Ascending aorta (tissue), 2 donors: ENCODE results near the gene ZNF692. TPM values are rescaled to one million over a fixed set of nuclear protein-coding genes. Genes with fewer than 3 reads are reported as not detected.

Experiments
- DNase-seq, 2 donors: peaks; one replicate each; pipeline ENCODE4 v3.0.0-alpha.2; 2019; ENCODE audit warnings: low spot score in 2 of 2
- H3K27ac ChIP-seq, 2 donors: fragments of 200-600 bp; sonication (generic); one replicate each; pipeline ENCODE4 v1.5.1; 2016 to 2017; ENCODE audit warnings: mild to moderate bottlenecking in 1 of 2
- H3K27me3 ChIP-seq: fragments of 200-600 bp; sonication (generic); one replicate; pipeline ENCODE4 v1.5.1; 2017
- H3K36me3 ChIP-seq, 2 donors: fragments of 200-600 bp; sonication (generic); one replicate each; pipeline ENCODE4 v1.5.1; 2016
- H3K4me1 ChIP-seq, 2 donors: fragments of 200-600 bp; sonication (generic); one replicate each; pipeline ENCODE4 v1.5.1; 2016 to 2017; ENCODE audit warnings: mild to moderate bottlenecking in 1 of 2
- H3K4me3 ChIP-seq, 2 donors: fragments of 200-600 bp; sonication (generic); one replicate each; pipeline ENCODE4 v1.5.1; 2016 to 2017; ENCODE audit warnings: mild to moderate bottlenecking in 1 of 2
- H3K9me3 ChIP-seq, 2 donors: fragments of 200-600 bp; sonication (generic); one replicate each; pipeline ENCODE4 v1.5.1; 2016
- CTCF ChIP-seq, 3 experiments: fragments of 200-600 bp in 2 of 3; fragments of 450-650 bp in 1 of 3; sonication (generic) in 2 of 3; IDR thresholded peaks; one replicate each; pipeline ENCODE4 v1.5.1; 2016 to 2019; ENCODE audit warnings: antibody characterized with exemption in 3 of 3, mild to moderate bottlenecking in 1 of 3, moderate library complexity in 1 of 3
- intact Hi-C: fragments of 100-400 bp; cut with DNase I; formaldehyde crosslinking; loops from one replicate; pipeline ENCODE4 v1.15.1; 2023
- total RNA-seq: library from RNA; depleted of rRNA; stranded (reverse); fragments of >200 nt; gene quantifications from one replicate; pipeline ENCODE4 v1.1.0, GENCODE V29; 2016

Gene ZNF692
- total RNA-seq, 1 donor from 2014 or later: 13.8 TPM

GRCh38 chr1:248855580-248855979 lies 3.3 kb downstream of the ZNF692 start:
- Histone ChIP-seq H3K4me1 (peaks cover 6 to 16% of the 10 kb centered on the region in 2 donors), H3K27ac (no peak overlapping the region), H3K36me3 (peaks cover 3 to 9% of the 10 kb centered on the region in 2 donors), H3K27me3 (no peaks in the 10 kb centered on the region), H3K9me3 (no peaks in the 10 kb centered on the region), H3K4me3 (no peak overlapping the region)
- no peak for DNase-seq
- TF ChIP-seq CTCF (IDR thresholded peaks at IDR 0.05): no peak
- intact Hi-C loops: no loop called here

- peaks cover 19 to 27% of the 10 kb centered on the region in 2 donors for H3K36me3 ChIP-seq
Observed at GRCh38 chr1:248853663-248854375, 5.1 kb downstream of the ZNF692 start.

GRCh38 chr1:248852481-248853405 lies 6.1 kb downstream of the ZNF692 start:
- intact Hi-C loops: no loop called here
- Histone ChIP-seq H3K4me1 (peaks cover under 1 to 4% of the 10 kb centered on the region in 2 donors), H3K27ac (no peak overlapping the region), H3K36me3 (peaks cover 30 to 37% of the 10 kb centered on the region in 2 donors), H3K27me3 (no peaks in the 10 kb centered on the region), H3K4me3 (no peak overlapping the region), H3K9me3 (no peaks in the 10 kb centered on the region)
- no peak for TF ChIP-seq CTCF (IDR thresholded peaks at IDR 0.05)
- no peak for DNase-seq

More at GRCh38 chr1:248853663-248854375, 5.1 kb downstream of the ZNF692 start:
- no peak overlapping the region for H3K4me3 ChIP-seq
- peaks cover 6 to 10% of the 10 kb centered on the region in 2 donors for H3K4me1 ChIP-seq
- DNase-seq: no peak
- TF ChIP-seq CTCF (IDR thresholded peaks at IDR 0.05): no peak
- intact Hi-C loops: no loop called here
- H3K27ac ChIP-seq: no peak overlapping the region
- no peaks in the 10 kb centered on the region for H3K27me3 ChIP-seq
- no peaks in the 10 kb centered on the region for H3K9me3 ChIP-seq

GRCh38 chr1:248851390-248851789 lies 7.5 kb downstream of the ZNF692 start:
- H3K4me1 ChIP-seq: no peaks in the 10 kb centered on the region
- H3K4me3 ChIP-seq: no peak overlapping the region
- no peak for DNase-seq
- TF ChIP-seq CTCF (IDR thresholded peaks at IDR 0.05): no peak
- H3K36me3 ChIP-seq: peaks cover 43 to 51% of the 10 kb centered on the region in 2 donors
- H3K27ac ChIP-seq: no peak overlapping the region
- H3K27me3 ChIP-seq: no peaks in the 10 kb centered on the region
- intact Hi-C loops: no loop called here
- no peaks in the 10 kb centered on the region for H3K9me3 ChIP-seq

GRCh38 chr1:248850536-248851251 lies 8.2 kb downstream of the ZNF692 start:
- H3K27me3 ChIP-seq: no peaks in the 10 kb centered on the region
- H3K4me3 ChIP-seq: no peak overlapping the region
- no peaks in the 10 kb centered on the region for H3K4me1 ChIP-seq
- no peak overlapping the region for H3K27ac ChIP-seq
- H3K9me3 ChIP-seq: no peaks in the 10 kb centered on the region
- H3K36me3 ChIP-seq: peaks cover 50 to 56% of the 10 kb centered on the region in 2 donors
- TF ChIP-seq CTCF (IDR thresholded peaks at IDR 0.05): no peak
- intact Hi-C loops: no loop called here
- DNase-seq: no peak
